ENCODE results near the gene ANTXR1. TPM values are rescaled to one million over a fixed set of nuclear protein-coding genes. Genes with fewer than 3 reads are reported as not detected.

Gene ANTXR1
- total RNA-seq, 1 donor from 2014 or later, result not detected

DNA sequence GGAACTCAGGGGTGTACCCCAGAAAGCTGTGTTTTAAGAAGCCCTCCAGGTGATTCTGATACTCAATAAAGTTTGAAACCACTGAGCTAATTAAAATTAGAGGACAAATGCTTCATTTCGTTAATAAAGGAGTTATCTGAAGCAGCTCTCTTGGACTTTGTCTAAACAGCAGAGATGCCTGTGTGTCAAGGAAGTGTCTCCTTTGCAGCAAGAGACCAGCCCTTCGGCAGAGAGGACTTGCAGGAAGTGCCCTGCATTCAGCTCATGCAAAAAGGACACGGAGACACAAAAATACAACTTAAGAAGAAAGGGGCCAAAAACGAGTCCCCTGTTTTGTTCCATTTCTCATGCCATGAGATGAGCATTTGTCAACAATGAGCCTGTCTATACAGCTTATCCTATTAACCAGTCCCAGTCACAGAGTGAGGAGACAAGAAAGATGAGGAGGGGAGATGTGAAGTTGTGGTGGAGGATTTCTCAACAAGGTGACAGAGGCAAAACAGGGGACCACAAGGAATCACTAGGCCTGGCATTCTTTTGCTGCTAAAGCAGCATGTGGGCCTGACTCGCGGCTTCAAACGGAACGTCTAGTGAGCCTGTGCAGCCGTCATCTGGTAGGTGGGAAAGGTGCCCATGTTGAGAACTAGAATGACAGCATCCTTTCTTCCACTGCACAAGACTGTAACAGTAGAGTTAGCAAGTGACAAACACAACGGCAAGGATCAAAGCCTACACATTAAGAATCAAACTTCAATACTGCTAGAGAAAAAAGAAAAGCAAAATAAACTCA is 152.3 kb downstream of the ANTXR1 start:
- peaks cover 17% of the 10 kb centered on the region for H3K27me3 Mint-ChIP-seq (ENCODE audit: insufficient read depth)
- no peaks in the 10 kb centered on the region for H3K4me1 Mint-ChIP-seq (ENCODE audit: low read depth)
- no peaks in the 10 kb centered on the region for H3K36me3 Mint-ChIP-seq (ENCODE audit: low read depth)
- no peak overlapping the region for H3K4me3 Mint-ChIP-seq
- H3K9me3 Mint-ChIP-seq, result no peaks in the 10 kb centered on the region
- H3K27ac Mint-ChIP-seq, result no peak overlapping the region
- DNase-seq (ENCODE audit: low spot score), result no peak
- intact Hi-C loops (cut with micrococcal nuclease), result no loop called here

DNA sequence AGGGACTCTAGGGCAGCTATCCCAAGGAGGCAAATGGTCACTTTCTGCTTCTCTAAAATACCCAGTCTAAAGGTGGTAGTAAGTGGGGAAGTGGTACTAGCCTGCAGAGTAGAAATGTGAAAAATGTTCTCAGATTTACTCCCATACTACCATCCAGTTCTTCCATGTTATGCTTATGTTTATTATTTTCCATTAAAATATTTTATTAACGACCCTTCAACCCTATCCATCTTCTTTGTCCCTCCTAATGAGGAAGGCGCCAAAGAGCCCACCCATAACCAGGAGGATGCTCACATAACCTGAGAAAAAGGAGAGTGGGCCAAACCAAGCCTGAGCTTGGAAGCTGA is 153.5 kb downstream of the ANTXR1 start:
- Mint-ChIP-seq H3K4me3 (no peak overlapping the region), H3K27me3 (ENCODE audit: insufficient read depth) (peaks cover 19% of the 10 kb centered on the region), H3K4me1 (ENCODE audit: low read depth) (no peaks in the 10 kb centered on the region), H3K27ac (no peak overlapping the region), H3K9me3 (no peaks in the 10 kb centered on the region), H3K36me3 (ENCODE audit: low read depth) (no peaks in the 10 kb centered on the region)
- no peak for DNase-seq (ENCODE audit: low spot score)
- intact Hi-C loops (cut with micrococcal nuclease), result no loop called here

DNA sequence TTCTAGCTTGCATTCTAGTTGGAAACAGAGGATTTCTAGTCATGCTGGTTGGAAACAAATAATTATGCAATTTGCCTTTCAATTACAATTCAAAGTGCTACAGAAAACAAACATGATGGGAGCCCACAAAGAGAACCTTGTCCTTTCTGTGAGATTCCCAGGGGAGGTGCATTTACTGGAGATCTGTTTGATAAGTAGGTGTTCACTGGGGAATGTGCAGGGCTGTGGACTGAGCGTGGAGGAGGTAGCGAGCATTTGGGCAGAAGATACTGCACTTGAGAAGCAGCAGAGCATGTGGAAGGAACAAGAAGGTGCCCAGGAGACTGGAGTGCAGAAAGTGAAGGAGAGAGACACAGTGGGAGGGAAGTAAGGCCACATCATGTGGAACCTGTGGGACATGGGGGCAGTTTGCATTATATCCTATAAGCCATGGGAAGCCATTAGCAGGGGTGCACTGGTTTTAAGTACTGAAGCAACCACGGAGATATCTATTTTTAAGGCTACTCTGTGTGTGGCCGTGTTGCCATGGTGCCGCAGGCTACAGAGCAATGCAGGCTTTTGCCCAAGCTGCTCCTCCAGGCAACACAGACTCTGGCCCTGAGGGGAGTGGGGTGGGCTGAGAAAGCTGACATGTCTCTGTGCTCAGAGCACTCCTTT is 154.0 kb downstream of the ANTXR1 start:
- intact Hi-C loops (cut with micrococcal nuclease), result no loop called here
- DNase-seq (ENCODE audit: low spot score), result no peak
- H3K9me3 Mint-ChIP-seq, result no peaks in the 10 kb centered on the region
- no peaks in the 10 kb centered on the region for H3K4me1 Mint-ChIP-seq (ENCODE audit: low read depth)
- no peak overlapping the region for H3K4me3 Mint-ChIP-seq
- H3K27me3 Mint-ChIP-seq (ENCODE audit: insufficient read depth), result peaks cover 19% of the 10 kb centered on the region
- H3K36me3 Mint-ChIP-seq (ENCODE audit: low read depth), result no peaks in the 10 kb centered on the region
- no peak overlapping the region for H3K27ac Mint-ChIP-seq

DNA sequence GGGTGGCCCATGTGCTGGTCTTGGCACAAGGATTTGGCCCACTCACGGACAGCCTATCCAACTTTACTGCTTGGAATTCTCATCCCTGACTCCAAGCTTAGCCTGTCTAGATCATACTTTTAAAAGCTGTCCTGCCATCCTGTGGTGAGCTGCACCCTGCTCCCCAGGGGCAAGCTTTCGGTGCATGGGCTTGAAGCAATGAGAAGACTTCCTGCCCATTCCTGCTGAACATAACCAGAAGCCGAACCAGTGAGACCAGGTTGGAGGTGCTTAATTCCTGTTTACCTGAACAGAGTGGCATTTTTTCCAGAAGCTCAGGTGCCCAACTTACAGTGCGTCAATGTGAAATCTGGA is 154.5 kb downstream of the ANTXR1 start:
- Mint-ChIP-seq H3K27me3 (ENCODE audit: insufficient read depth) (peaks cover 21% of the 10 kb centered on the region), H3K4me1 (ENCODE audit: low read depth) (no peaks in the 10 kb centered on the region), H3K9me3 (no peaks in the 10 kb centered on the region), H3K36me3 (ENCODE audit: low read depth) (no peaks in the 10 kb centered on the region), H3K27ac (no peak overlapping the region), H3K4me3 (no peak overlapping the region)
- intact Hi-C loops (cut with micrococcal nuclease), result no loop called here
- no peak for DNase-seq (ENCODE audit: low spot score)

DNA sequence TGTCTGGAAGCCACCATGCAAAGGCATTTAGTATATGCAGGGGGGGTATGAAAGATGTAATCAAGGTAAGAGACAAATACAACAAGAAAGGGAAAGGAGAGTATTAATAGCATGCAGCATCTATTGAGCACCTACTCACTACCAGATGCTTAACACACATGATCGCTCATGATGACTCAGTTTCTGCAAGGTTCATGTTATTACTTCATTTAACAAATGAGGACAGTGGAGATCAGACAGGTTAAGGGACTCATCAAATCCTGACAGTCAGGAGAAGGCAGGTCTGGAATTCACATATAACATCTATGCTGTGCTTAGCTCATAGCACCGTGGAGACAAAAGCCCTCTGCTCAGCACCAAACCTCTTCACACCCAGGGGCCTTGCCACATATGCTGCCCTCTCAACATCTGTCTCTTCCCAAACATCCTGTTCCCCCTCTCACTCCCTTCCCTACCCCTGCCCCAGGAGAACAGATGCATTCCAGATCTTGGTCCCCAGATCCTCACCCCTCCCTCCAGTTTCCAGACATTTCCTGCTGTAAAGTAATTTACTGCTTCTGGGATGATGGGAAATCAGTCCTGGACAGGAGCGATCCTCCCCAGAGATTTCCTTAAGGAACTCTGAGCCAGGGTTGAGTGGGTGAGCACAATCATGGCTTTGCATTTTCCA is 155.3 kb downstream of the ANTXR1 start:
- DNase-seq (ENCODE audit: low spot score), result no peak
- intact Hi-C loops (cut with micrococcal nuclease), result loop anchor here (1.0 kb wide), 1 partner anchor 22 kb away; no protein-coding TSS in a partner anchor
- no peaks in the 10 kb centered on the region for H3K4me1 Mint-ChIP-seq (ENCODE audit: low read depth)
- no peaks in the 10 kb centered on the region for H3K36me3 Mint-ChIP-seq (ENCODE audit: low read depth)
- H3K27ac Mint-ChIP-seq, result no peak overlapping the region
- no peaks in the 10 kb centered on the region for H3K9me3 Mint-ChIP-seq
- H3K27me3 Mint-ChIP-seq (ENCODE audit: insufficient read depth), result peaks cover 17% of the 10 kb centered on the region
- no peak overlapping the region for H3K4me3 Mint-ChIP-seq

DNA sequence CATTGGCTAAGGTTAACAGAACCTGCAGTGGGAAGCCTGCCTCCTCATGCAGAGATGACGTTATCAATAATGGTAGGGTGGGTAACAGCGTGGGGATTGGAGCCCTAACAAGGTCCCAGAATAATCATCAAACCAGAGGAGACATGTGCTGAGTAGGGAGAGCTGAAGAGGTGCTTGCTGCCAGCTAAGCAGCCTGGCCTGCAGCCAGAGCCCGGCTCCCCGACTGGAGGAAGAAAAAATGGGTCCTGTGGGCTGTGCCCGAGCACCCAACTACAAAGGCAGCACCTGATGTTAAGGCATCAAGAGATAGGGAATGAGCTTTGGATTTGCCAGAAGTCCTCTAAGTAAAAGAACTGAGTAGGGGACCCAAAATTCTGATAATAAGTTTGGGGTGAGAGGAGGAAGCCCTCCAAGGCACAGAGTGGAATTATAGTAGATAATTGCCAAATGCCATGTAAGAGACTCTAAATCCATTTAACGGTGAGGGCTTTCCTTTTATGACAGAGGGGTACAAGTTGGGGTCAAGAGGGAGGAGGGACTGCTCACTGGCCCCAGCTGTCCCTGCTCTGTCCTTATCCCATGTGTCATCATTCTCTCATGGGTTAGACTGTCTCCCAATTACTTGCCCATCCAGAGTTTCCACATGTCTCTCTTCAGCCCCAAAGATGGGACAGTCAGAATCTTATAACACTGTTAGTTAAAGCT is 156.1 kb downstream of the ANTXR1 start:
- intact Hi-C loops (cut with micrococcal nuclease), result loop anchor here (1.0 kb wide), 1 partner anchor 21 kb away; no protein-coding TSS in a partner anchor
- H3K4me3 Mint-ChIP-seq, result no peak overlapping the region
- peaks cover 18% of the 10 kb centered on the region for H3K27me3 Mint-ChIP-seq (ENCODE audit: insufficient read depth)
- H3K9me3 Mint-ChIP-seq, result no peaks in the 10 kb centered on the region
- H3K27ac Mint-ChIP-seq, result no peak overlapping the region
- H3K36me3 Mint-ChIP-seq (ENCODE audit: low read depth), result no peaks in the 10 kb centered on the region
- H3K4me1 Mint-ChIP-seq (ENCODE audit: low read depth), result no peaks in the 10 kb centered on the region
- no peak for DNase-seq (ENCODE audit: low spot score)

DNA sequence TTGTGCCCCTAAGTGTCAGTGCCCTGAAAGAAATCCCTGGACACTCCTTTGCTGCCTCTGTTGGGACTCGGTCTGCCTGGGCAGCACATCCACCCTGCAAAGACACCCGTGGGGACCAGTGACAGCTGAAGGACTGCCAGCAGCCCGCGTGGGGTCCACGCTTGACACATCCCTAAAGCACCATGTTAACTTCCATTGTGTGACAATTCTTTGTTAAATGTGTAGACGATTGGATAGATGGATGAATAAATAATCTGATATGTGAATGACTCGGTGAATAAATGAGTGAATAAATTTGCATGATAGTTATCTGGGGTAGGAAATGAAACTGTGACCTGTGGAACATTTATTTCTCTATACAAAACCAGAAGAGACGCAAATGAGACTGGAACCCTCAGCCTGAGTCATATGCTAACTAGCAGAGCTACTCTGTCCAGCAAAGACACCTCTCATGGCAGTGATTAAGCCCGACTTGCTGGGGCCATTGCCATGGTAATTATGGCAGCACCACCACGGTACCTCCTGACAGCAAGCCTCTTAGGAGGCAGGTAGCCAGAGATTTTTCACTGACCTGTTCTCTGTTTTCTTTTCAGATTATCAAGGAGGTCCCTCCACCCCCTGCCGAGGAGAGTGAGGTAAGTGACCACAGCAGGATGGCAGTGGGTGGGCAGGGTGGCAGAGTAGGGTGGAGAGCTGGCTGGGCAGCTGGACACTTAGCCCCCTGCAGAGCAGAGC is 156.8 kb downstream of the ANTXR1 start:
- DNase-seq (ENCODE audit: low spot score), result no peak
- H3K4me1 Mint-ChIP-seq (ENCODE audit: low read depth), result no peaks in the 10 kb centered on the region
- H3K27me3 Mint-ChIP-seq (ENCODE audit: insufficient read depth), result peaks cover 21% of the 10 kb centered on the region
- H3K27ac Mint-ChIP-seq, result no peak overlapping the region
- intact Hi-C loops (cut with micrococcal nuclease), result no loop called here
- H3K36me3 Mint-ChIP-seq (ENCODE audit: low read depth), result no peaks in the 10 kb centered on the region
- H3K9me3 Mint-ChIP-seq, result no peaks in the 10 kb centered on the region
- no peak overlapping the region for H3K4me3 Mint-ChIP-seq

DNA sequence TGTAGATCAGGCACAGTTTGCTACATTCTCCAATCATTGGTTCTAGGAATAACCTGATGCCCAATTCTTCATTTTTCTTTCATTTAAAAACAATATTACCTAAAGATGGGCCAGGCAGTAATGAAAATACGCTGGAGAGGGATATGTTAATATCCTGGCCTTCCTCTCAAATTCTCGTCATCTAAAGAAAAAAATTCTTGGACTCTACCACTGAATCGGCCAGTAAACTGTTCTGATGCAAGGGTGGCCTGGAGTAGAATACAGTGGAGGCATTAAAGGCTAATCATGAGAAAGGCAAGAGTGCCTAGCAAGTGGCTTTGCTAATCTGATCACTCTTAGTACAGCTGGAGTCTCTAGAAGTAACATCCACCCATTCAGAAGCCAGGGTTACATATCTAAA is 157.7 kb downstream of the ANTXR1 start:
- intact Hi-C loops (cut with micrococcal nuclease), result no loop called here
- Mint-ChIP-seq H3K27ac (no peak overlapping the region), H3K36me3 (ENCODE audit: low read depth) (no peaks in the 10 kb centered on the region), H3K9me3 (no peaks in the 10 kb centered on the region), H3K4me1 (ENCODE audit: low read depth) (no peaks in the 10 kb centered on the region), H3K4me3 (no peak overlapping the region), H3K27me3 (ENCODE audit: insufficient read depth) (peaks cover 18% of the 10 kb centered on the region)
- no peak for DNase-seq (ENCODE audit: low spot score)

DNA sequence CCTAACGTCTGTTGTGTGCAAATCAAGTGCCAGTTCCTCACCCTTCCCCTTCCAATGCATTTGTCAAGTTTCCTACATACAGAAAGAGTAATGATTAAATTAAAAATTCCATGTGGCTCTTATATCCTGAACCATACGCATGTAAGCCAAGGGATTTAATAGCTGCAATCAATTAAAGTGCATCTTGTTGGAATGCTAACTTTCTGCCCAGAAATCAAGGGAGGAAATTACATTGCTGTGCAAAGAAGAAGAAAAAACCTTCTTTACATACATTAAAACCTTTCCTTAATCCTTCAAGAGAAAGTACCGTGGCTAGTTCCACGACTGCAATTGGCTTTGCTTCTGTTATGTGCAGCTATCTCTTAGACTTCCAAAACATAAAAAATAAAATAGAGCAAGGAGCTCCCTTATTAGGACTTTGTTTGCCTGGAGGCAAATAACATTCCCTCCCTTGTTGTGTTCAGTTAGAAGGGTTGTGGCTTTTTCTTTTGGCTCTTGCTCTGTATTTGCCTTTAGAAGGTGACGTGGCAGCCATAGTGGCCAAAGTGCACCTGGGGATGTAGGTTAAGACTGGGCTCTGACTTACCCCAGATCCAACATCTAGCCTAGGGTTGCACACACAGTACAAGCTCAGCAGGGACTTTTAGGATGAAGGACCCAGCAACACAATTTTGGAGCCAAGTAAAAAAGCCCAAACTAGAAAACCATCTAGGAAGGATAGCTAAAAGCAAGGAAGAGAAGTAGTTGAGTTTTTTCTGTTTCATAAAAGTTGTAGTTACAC is 158.3 kb downstream of the ANTXR1 start:
- Mint-ChIP-seq H3K4me3 (no peak overlapping the region), H3K4me1 (ENCODE audit: low read depth) (no peaks in the 10 kb centered on the region), H3K27ac (no peak overlapping the region), H3K9me3 (no peaks in the 10 kb centered on the region), H3K27me3 (ENCODE audit: insufficient read depth) (peaks cover 18% of the 10 kb centered on the region), H3K36me3 (ENCODE audit: low read depth) (no peaks in the 10 kb centered on the region)
- intact Hi-C loops (cut with micrococcal nuclease), result no loop called here
- no peak for DNase-seq (ENCODE audit: low spot score)

DNA sequence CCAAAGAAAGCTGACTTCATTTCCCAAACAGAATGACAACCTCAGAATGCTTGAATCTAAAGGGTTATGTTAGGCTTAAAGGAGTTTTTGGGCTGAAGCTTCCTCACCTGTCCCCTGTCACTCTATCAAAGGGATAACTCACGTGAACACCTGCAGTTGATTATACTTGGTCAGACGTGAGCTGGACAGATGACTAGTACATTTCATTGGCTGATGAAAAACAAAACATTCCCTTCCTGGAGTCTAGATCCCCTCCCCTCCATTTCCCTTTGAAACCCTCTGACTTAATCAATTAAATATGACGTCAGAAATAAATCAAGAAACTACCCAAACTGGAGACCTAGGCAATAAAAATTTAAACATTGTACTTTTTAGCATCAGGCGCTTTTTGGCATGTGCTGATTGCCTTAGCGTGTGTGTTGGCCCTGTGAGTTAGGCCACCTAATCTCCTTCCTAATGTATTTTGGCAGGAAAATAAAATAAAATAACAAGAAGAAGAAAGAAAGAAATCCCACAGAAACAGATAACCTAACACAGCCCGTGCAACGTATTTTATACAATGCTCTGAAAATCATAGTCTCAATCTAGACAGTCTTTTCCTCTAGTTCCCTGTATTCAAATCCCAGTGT is 159.0 kb downstream of the ANTXR1 start:
- Mint-ChIP-seq H3K4me3 (no peak overlapping the region), H3K27ac (no peak overlapping the region), H3K4me1 (ENCODE audit: low read depth) (no peaks in the 10 kb centered on the region), H3K36me3 (ENCODE audit: low read depth) (no peaks in the 10 kb centered on the region), H3K9me3 (no peaks in the 10 kb centered on the region), H3K27me3 (ENCODE audit: insufficient read depth) (peaks cover 21% of the 10 kb centered on the region)
- intact Hi-C loops (cut with micrococcal nuclease), result no loop called here
- no peak for DNase-seq (ENCODE audit: low spot score)

DNA sequence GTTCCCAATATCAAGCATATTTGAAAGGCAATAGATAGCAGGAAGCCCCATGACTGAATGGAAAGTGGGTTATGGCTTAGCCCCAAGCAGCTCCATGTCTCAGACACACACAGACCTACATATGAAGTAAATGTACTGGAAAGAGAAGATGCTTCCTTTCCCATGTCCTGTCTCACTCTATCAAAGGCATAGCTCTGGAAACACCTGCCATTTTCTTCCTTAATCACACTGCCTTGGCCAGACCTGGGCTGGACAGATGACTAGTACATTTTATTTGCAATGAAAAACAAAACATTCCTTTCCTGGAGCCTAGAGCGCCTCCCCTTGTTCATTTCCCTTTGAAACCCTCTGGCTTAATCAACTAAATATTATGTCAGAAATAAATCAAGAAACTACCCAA is 160.7 kb downstream of the ANTXR1 start:
- no peak for DNase-seq (ENCODE audit: low spot score)
- no peaks in the 10 kb centered on the region for H3K36me3 Mint-ChIP-seq (ENCODE audit: low read depth)
- H3K27me3 Mint-ChIP-seq (ENCODE audit: insufficient read depth), result peaks cover 28% of the 10 kb centered on the region
- intact Hi-C loops (cut with micrococcal nuclease), result no loop called here
- H3K4me3 Mint-ChIP-seq, result no peak overlapping the region
- no peaks in the 10 kb centered on the region for H3K9me3 Mint-ChIP-seq
- no peaks in the 10 kb centered on the region for H3K4me1 Mint-ChIP-seq (ENCODE audit: low read depth)
- H3K27ac Mint-ChIP-seq, result no peak overlapping the region

Measured in activated T-helper 1 cell treated with anti-CD3 and anti-CD28 coated beads, Interleukin-12 subunit alpha, Interleukin-12 subunit beta, Interleukin-2, Interleukin-4 antibody, amounts not matched to agents 30 ng/mL and 10 ng/mL and 1 ng/mL, durations not matched to agents 14 hours and 24 hours and 36 hours (primary cell).